Measurements from ENCODE around the gene ACTN1.

DNA sequence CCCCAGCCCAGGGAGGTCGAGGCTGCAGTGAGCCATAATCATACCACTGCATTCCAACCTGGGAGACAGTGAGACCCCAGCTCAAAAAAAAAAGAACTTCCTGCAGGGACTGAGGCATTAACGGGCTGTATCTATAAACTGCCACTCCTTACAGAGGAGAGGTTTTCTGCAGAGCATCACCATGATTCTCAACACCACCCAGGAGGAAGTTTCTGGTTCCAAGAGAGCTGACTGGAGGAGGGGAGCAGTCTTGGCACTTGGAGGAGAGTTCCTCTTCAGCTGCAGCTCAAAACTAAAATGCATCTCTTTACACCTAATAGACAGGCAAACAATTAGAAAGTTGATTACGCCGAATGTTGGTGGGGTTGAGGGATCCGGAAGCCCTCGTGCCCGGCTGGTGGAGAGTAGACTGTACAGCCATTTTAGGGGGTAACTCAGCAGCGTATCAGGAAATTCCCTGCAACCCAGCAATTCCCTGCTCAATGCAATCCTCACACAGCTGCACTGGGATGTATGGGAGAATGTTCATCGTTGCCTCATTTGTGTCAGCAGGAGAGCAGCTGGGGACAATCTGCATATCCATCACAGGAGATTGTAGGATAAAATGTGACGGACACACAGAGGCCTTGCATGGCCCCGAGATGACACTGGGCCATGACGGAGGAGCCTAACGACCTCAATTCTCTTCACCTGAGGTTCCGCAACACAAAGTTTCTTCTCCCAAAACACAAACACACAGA is 36.6 kb downstream of the ACTN1 start:
- TF ChIP-seq EZH2 (IDR thresholded peaks at IDR 0.05; ENCODE audit: borderline replicate concordance, low read length) (no peak), CTCF (IDR thresholded peaks at IDR 0.05; ENCODE audit: low read length) (no peak)
